Measurements from ENCODE around the gene YRDC. TPM values are rescaled to one million over a fixed set of nuclear protein-coding genes. Genes with fewer than 3 reads are reported as not detected.

Gene YRDC
- total and polyA plus RNA-seq, 2 of the 13 experiments (the other 11 are each of a cell fraction or from before 2014, with no cell fraction given): 27.5 to 29.2 TPM

DNA sequence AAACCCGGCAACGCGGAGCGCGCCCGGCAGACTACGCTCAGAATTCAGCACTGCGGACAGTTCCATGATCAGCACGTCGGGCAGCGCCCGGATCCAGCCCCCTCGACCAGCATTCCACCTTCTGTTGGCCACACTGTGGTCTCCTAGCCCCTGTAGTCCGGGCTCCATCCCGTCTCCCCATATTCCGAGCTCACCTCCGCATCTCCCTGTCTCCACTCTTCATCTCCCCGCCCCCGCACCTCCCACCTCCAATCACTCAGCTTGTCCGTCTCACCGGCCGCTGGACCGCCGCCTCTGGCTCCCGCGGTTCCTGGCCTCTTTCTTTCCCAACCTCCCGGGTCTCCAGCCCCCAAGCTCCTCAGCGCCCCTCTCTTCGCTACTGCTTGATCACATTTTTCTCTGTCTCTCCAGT lies 43.6 kb downstream of the YRDC start (continued):
- TF ChIP-seq ZEB1 (IDR thresholded peaks at IDR 0.05; ENCODE audit: insufficient replicate concordance, low read depth): no peak
- TF ChIP-seq RFX1 (IDR thresholded peaks at IDR 0.05): no peak
- TF ChIP-seq ONECUT2 (CRISPR knock-in tag; IDR thresholded peaks at IDR 0.05): peak; percentile 89
- TF ChIP-seq JUNB (CRISPR knock-in tag; IDR thresholded peaks at IDR 0.05; ENCODE audit: borderline replicate concordance): peak; percentile 87
- peak; percentile 99 for TF ChIP-seq MYNN (CRISPR knock-in tag; IDR thresholded peaks at IDR 0.05; ENCODE audit: low read depth)
- peak; percentile 98 for TF ChIP-seq SALL2 (CRISPR knock-in tag; IDR thresholded peaks at IDR 0.05)
- peak; percentile 98 for TF ChIP-seq ZNF75D (CRISPR knock-in tag; IDR thresholded peaks at IDR 0.05; ENCODE audit: borderline replicate concordance)
- no peak for TF ChIP-seq ZFP36 (IDR thresholded peaks at IDR 0.05; ENCODE audit: borderline replicate concordance, low read depth, low read length, partially characterized antibody)
- TF ChIP-seq FOXP1 (IDR thresholded peaks at IDR 0.05): no peak
- peak; percentile 62 for TF ChIP-seq FOXP1 (CRISPR knock-in tag; IDR thresholded peaks at IDR 0.05)
- TF ChIP-seq, protein P1, sequence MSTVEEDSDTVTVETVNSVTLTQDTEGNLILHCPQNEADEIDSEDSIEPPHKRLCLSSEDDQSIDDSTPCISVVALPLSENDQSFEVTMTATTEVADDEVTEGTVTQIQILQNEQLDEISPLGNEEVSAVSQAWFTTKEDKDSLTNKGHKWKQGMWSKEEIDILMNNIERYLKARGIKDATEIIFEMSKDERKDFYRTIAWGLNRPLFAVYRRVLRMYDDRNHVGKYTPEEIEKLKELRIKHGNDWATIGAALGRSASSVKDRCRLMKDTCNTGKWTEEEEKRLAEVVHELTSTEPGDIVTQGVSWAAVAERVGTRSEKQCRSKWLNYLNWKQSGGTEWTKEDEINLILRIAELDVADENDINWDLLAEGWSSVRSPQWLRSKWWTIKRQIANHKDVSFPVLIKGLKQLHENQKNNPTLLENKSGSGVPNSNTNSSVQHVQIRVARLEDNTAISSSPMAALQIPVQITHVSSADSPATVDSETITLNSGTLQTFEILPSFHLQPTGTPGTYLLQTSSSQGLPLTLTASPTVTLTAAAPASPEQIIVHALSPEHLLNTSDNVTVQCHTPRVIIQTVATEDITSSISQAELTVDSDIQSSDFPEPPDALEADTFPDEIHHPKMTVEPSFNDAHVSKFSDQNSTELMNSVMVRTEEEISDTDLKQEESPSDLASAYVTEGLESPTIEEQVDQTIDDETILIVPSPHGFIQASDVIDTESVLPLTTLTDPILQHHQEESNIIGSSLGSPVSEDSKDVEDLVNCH (CRISPR knock-in tag; IDR thresholded peaks at IDR 0.05): no peak; the same call in 1 of the 2 replicates
- TF ChIP-seq SRSF4 (IDR thresholded peaks at IDR 0.05; ENCODE audit: low read depth, low read length, poor library complexity, severe bottlenecking): no peak
- TF ChIP-seq ZNF136 (CRISPR knock-in tag; IDR thresholded peaks at IDR 0.05; ENCODE audit: low read depth): 0 out of 2 replicates have a peak, but pooled peaks have one; percentile 67
- no peak for TF ChIP-seq DPF2 (CRISPR knock-in tag; IDR thresholded peaks at IDR 0.05; ENCODE audit: borderline replicate concordance, low read depth)
- TF ChIP-seq, protein P2, sequence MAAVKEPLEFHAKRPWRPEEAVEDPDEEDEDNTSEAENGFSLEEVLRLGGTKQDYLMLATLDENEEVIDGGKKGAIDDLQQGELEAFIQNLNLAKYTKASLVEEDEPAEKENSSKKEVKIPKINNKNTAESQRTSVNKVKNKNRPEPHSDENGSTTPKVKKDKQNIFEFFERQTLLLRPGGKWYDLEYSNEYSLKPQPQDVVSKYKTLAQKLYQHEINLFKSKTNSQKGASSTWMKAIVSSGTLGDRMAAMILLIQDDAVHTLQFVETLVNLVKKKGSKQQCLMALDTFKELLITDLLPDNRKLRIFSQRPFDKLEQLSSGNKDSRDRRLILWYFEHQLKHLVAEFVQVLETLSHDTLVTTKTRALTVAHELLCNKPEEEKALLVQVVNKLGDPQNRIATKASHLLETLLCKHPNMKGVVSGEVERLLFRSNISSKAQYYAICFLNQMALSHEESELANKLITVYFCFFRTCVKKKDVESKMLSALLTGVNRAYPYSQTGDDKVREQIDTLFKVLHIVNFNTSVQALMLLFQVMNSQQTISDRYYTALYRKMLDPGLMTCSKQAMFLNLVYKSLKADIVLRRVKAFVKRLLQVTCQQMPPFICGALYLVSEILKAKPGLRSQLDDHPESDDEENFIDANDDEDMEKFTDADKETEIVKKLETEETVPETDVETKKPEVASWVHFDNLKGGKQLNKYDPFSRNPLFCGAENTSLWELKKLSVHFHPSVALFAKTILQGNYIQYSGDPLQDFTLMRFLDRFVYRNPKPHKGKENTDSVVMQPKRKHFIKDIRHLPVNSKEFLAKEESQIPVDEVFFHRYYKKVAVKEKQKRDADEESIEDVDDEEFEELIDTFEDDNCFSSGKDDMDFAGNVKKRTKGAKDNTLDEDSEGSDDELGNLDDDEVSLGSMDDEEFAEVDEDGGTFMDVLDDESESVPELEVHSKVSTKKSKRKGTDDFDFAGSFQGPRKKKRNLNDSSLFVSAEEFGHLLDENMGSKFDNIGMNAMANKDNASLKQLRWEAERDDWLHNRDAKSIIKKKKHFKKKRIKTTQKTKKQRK (IDR thresholded peaks at IDR 0.05; ENCODE audit: low read length): no peak
- TF ChIP-seq, protein P3, sequence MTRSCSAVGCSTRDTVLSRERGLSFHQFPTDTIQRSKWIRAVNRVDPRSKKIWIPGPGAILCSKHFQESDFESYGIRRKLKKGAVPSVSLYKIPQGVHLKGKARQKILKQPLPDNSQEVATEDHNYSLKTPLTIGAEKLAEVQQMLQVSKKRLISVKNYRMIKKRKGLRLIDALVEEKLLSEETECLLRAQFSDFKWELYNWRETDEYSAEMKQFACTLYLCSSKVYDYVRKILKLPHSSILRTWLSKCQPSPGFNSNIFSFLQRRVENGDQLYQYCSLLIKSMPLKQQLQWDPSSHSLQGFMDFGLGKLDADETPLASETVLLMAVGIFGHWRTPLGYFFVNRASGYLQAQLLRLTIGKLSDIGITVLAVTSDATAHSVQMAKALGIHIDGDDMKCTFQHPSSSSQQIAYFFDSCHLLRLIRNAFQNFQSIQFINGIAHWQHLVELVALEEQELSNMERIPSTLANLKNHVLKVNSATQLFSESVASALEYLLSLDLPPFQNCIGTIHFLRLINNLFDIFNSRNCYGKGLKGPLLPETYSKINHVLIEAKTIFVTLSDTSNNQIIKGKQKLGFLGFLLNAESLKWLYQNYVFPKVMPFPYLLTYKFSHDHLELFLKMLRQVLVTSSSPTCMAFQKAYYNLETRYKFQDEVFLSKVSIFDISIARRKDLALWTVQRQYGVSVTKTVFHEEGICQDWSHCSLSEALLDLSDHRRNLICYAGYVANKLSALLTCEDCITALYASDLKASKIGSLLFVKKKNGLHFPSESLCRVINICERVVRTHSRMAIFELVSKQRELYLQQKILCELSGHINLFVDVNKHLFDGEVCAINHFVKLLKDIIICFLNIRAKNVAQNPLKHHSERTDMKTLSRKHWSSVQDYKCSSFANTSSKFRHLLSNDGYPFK (CRISPR knock-in tag; IDR thresholded peaks at IDR 0.05; ENCODE audit: borderline replicate concordance): peak; percentile 77; the same call in 1 of the 2 replicates
- peak; percentile 81 for TF ChIP-seq JUN (CRISPR knock-in tag; IDR thresholded peaks at IDR 0.05)
- TF ChIP-seq ZNF367 (CRISPR knock-in tag; IDR thresholded peaks at IDR 0.05; ENCODE audit: borderline replicate concordance): peak; percentile 99; the same call in 1 of the 2 replicates
- TF ChIP-seq, protein P4, sequence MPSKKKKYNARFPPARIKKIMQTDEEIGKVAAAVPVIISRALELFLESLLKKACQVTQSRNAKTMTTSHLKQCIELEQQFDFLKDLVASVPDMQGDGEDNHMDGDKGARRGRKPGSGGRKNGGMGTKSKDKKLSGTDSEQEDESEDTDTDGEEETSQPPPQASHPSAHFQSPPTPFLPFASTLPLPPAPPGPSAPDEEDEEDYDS (CRISPR knock-in tag; IDR thresholded peaks at IDR 0.05): peak; percentile 66; the same call in 1 of the 2 replicates
- TF ChIP-seq FOXC1 (CRISPR knock-in tag; IDR thresholded peaks at IDR 0.05; ENCODE audit: borderline replicate concordance): peak; percentile 96
- TF ChIP-seq THAP11 (CRISPR knock-in tag; IDR thresholded peaks at IDR 0.05): peak; percentile 84
- no peak for TF ChIP-seq RBM39 (IDR thresholded peaks at IDR 0.05; ENCODE audit: low read depth, low read length, poor library complexity, severe bottlenecking)

Data from HepG2 (cell line).